ENCODE measurements around the gene GSTM3. TPM values are rescaled to one million over a fixed set of nuclear protein-coding genes. Genes with fewer than 3 reads are reported as not detected.

GSTM3 gene
- total RNA-seq, 1 donor from 2014 or later: 0.55 TPM

GRCh38 chr1:109787845-109788601 lies 47.2 kb upstream of the GSTM3 start:
- Mint-ChIP-seq H3K4me1 (peaks cover 5% of the 10 kb centered on the region), H3K36me3 (ENCODE audit: low read depth) (no peaks in the 10 kb centered on the region), H3K27ac (no peak overlapping the region), H3K4me3 (no peak overlapping the region), H3K9me3 (no peaks in the 10 kb centered on the region), H3K27me3 (peaks cover 4% of the 10 kb centered on the region)
- intact Hi-C loops (cut with micrococcal nuclease): no loop called here
- ATAC-seq (ENCODE audit: low read depth) (no peak), DNase-seq (no peak)
- CTCF ChIA-PET: interaction anchor here (2.3 kb wide), 1 partner anchor 196 kb away, joined by 10 read pairs; the partner anchor contains the start of gene AHCYL1
- no peak for TF ChIP-seq CTCF (IDR thresholded peaks at IDR 0.05)
- POLR2A ChIA-PET: no interaction called here

GRCh38 chr1:109787211-109787844 lies 46.5 kb upstream of the GSTM3 start:
- TF ChIP-seq CTCF (IDR thresholded peaks at IDR 0.05): no peak
- Mint-ChIP-seq H3K27ac (no peak overlapping the region), H3K9me3 (no peaks in the 10 kb centered on the region), H3K4me3 (no peak overlapping the region), H3K27me3 (peaks cover 2% of the 10 kb centered on the region), H3K36me3 (ENCODE audit: low read depth) (no peaks in the 10 kb centered on the region), H3K4me1 (peaks cover 5% of the 10 kb centered on the region)
- POLR2A ChIA-PET: no interaction called here
- intact Hi-C loops (cut with micrococcal nuclease): no loop called here
- DNase-seq: no peak
- CTCF ChIA-PET: interaction anchor here (1.3 to 2.3 kb wide), 2 partner anchors 10 to 197 kb away, joined by 3 to 10 read pairs; partner anchors contain the start of gene AHCYL1
- no peak for ATAC-seq (ENCODE audit: low read depth)

- no peak for TF ChIP-seq CTCF (IDR thresholded peaks at IDR 0.05)
- ChIA-PET CTCF (interaction anchor here (1.3 to 2.3 kb wide), 2 partner anchors 9 to 198 kb away, joined by 3 to 10 read pairs; partner anchors contain the start of gene AHCYL1), POLR2A (no interaction called here)
- Mint-ChIP-seq H3K4me3 (no peak overlapping the region), H3K9me3 (no peaks in the 10 kb centered on the region), H3K36me3 (ENCODE audit: low read depth) (no peaks in the 10 kb centered on the region), H3K27ac (no peak overlapping the region), H3K4me1 (peaks cover 5% of the 10 kb centered on the region), H3K27me3 (peaks cover 1% of the 10 kb centered on the region)
- DNase-seq: no peak
- intact Hi-C loops (cut with micrococcal nuclease): no loop called here
- ATAC-seq (ENCODE audit: low read depth): no peak
Measured at GRCh38 chr1:109786531-109787021, 45.7 kb upstream of the GSTM3 start.

GRCh38 chr1:109786112-109786480 lies 45.3 kb upstream of the GSTM3 start:
- Mint-ChIP-seq H3K9me3 (no peaks in the 10 kb centered on the region), H3K27me3 (no peaks in the 10 kb centered on the region), H3K4me1 (peaks cover 5% of the 10 kb centered on the region), H3K4me3 (no peak overlapping the region), H3K36me3 (ENCODE audit: low read depth) (no peaks in the 10 kb centered on the region), H3K27ac (no peak overlapping the region)
- POLR2A ChIA-PET: no interaction called here
- TF ChIP-seq CTCF (IDR thresholded peaks at IDR 0.05): no peak
- no peak for DNase-seq
- CTCF ChIA-PET: interaction anchor here (1.3 to 14.9 kb wide), 3 partner anchors 9 to 198 kb away, joined by 3 to 379 read pairs (median 10); partner anchors contain the start of gene AHCYL1
- intact Hi-C loops (cut with micrococcal nuclease): no loop called here
- ATAC-seq (ENCODE audit: low read depth): no peak
